Right cardiac atrium (tissue), 5 donors: ENCODE results near the gene TMEM50A. TPM values are rescaled to one million over a fixed set of nuclear protein-coding genes. Genes with fewer than 3 reads are reported as not detected.
"Not testable (repeated sequence)": the region's sequence is repeated elsewhere in the genome, so short reads cannot be mapped to it uniquely, and the experiment has no call there.

Experiments
- ATAC-seq, 2 donors: fragments of 200-7000 bp; cut with Tn5 transposase; one replicate each; pipeline versions ENCODE4 v1.8.0 to v1.9.1; 2020; ENCODE audit warnings: moderate library complexity in 2 of 2, mild to moderate bottlenecking in 1 of 2
- DNase-seq, 3 donors: peaks; one replicate each; pipeline ENCODE4 v3.0.0-alpha.2; 2020
- H3K27ac ChIP-seq: one replicate; pipeline ENCODE4 v1.5.1; 2013; ENCODE audit warnings: mild to moderate bottlenecking, low read length, control low read depth, moderate library complexity
- H3K27me3 ChIP-seq: one replicate; pipeline ENCODE4 v1.6.1; 2013; ENCODE audit not compliant: control insufficient read depth, insufficient read depth
- H3K4me1 ChIP-seq: one replicate; pipeline ENCODE4 v1.6.1; 2013; ENCODE audit warnings: low read length; ENCODE audit not compliant: control insufficient read depth, insufficient read depth
- H3K4me3 ChIP-seq: one replicate; pipeline ENCODE4 v1.5.1; 2013; ENCODE audit warnings: low read length, control low read depth
- H3K9me3 ChIP-seq: one replicate; pipeline ENCODE4 v1.6.1; 2013; ENCODE audit warnings: low read length; ENCODE audit not compliant: control insufficient read depth
- WGBS: extraction: QIAGEN DNeasy Blood & Tissue Kit; methylation state at CpG from one replicate; pipeline ENCODE4 v1.1.7; 2013; 5-methylcytosine and 5-hydroxymethylcytosine counted together
- intact Hi-C, 4 donors: fragments of 100-400 bp; cut with DNase I; formaldehyde crosslinking; loops; one replicate each; pipeline versions ENCODE4 v1.11.0 to v1.14.0; 2022 to 2023
- polyA plus RNA-seq: library from polyadenylated mRNA; stranded (reverse); fragments of 200-250 nt; gene quantifications from one replicate; pipeline ENCODE4 v1.2.3, GENCODE V29; 2013
- total RNA-seq, 4 donors: library from RNA; stranded (reverse); fragmentation: NEBNext Ultra II Directional; extraction: Animal tissue kit (Norgen Biotek cat#: 25700); gene quantifications; one replicate each; pipeline ENCODE4 v1.2.1, GENCODE V29; 2021
- donor health status: healthy with polysubstance abuse.
- donor health status: DM: no; HTN: yes; CAD: no.
- donor health status: DM: no; HTN: no; CAD: no.
- donor health status: DM: no; HTN: yes; CAD: no; lungs with severe emphysema.
- donor health status: DM: yes; HTN: yes; CAD: no.

Gene TMEM50A
- total and polyA plus RNA-seq, 5 donors = 83.9 to 120 (median 100) TPM

DNA sequence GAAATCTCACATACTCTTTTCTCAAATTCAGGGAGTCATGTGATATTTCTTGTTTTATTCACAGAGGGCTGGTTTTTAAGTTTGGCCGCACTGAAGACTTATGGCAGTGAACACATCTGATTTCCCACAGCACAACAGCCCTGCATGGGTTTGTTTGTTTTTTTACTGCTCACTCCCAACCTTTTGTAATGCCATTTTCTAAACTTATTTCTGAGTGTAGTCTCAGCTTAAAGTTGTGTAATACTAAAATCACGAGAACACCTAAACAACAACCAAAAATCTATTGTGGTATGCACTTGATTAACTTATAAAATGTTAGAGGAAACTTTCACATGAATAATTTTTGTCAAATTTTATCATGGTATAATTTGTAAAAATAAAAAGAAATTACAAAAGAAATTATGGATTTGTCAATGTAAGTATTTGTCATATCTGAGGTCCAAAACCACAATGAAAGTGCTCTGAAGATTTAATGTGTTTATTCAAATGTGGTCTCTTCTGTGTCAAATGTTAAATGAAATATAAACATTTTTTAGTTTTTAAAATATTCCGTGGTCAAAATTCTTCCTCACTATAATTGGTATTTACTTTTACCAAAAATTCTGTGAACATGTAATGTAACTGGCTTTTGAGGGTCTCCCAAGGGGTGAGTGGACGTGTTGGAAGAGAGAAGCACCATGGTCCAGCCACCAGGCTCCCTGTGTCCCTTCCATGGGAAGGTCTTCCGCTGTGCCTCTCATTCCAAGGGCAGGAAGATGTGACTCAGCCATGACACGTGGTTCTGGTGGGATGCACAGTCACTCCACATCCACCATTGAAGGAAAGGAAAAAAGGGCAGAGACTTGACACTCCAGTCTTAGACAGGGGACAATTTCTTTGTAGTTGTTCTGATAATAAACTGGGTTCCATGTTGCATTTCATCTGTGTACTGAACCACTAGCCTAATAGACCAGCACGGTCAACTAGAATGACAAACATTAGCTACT lies 22.8 kb downstream of the TMEM50A start:
- H3K4me3 ChIP-seq = no peak overlapping the region
- WGBS = 79% methylated on average over 7 of the region's 7 CpGs
- peak overlapping the region; percentile 36 for H3K27ac ChIP-seq
- DNase-seq (no peak), ATAC-seq (peak in 1 of 2 donors; percentile 61)
- H3K27me3 ChIP-seq = no peaks in the 10 kb centered on the region
- intact Hi-C loops = no loop called here
- no peaks in the 10 kb centered on the region for H3K9me3 ChIP-seq
- H3K4me1 ChIP-seq = peaks cover 2% of the 10 kb centered on the region

DNA sequence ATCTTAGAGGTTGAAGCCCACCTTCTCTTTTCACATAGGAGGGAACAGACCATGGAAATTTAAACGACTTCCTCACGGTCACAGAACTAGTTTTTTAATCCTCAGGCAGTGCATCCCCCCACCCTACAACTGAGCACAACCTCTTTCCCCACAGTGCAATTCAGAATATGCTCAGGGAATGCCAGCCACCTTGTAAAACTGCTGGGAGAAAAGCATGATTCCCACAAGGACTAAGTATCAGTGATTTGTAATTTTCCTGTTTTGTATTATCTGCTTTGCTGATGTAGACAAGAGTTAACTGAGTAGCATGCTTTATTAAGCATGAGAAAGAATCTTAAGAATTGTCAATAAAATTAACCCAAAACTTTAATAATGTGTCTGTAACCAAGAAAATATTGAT lies 23.8 kb downstream of the TMEM50A start:
- ATAC-seq = no peak
- no peaks in the 10 kb centered on the region for H3K9me3 ChIP-seq
- 55% methylated on average over 2 of the region's 2 CpGs for WGBS

DNA sequence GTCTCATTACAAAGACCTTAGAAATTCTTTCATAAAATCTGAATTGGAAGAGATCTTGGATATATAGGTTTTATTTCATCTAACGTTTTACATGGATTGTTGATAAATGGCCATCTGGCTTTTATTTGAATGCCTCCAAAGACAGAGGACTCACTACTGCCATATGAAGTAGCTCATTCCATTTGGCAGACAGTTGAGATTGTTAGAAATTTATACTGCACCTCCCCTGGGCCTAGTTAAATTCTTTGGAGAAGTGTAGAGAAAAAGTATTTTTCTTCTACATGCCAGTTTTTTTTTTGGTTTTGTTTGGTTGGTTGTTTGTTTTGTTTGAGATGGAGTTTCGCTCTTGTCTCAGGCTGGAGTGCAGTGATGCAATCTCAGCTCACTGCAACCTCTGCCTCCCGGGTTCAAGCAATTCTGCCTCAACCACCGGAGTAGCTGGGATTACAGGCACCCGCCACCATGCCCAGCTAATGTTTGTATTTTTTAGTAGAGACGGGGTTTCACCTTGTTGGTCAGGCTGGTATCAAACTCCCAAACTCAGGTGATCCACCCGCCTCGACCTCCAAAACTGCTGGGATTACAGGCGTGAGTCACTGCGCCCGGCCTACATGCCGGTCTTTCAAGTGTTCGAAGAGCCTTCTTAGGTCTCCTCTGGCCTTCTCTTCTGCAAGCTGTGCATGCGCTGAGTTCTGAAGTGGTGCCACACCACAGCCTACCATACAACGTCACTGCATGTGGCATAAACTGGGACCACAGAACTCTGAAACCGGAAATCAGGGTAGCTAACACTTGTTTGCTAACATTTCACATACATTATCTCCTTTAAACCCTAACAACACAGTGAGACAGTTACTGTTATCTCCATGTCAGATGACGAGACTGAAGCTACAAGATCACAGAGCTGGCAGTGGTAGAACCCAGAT lies 24.8 kb downstream of the TMEM50A start:
- H3K9me3 ChIP-seq, H3K27ac ChIP-seq, H3K4me3 ChIP-seq, H3K27me3 ChIP-seq, intact Hi-C loops, DNase-seq, H3K4me1 ChIP-seq: not testable (repeated sequence)
- WGBS = no CpG with 5 or more reads among the region's 17 CpGs
- peak in 1 of 2 donors; percentile 61 for ATAC-seq

More for the DNA sequence above, 23.8 kb downstream of the TMEM50A start:
- Histone ChIP-seq H3K27ac (peak overlapping the region; percentile 51), H3K4me1 (peaks cover 2% of the 10 kb centered on the region), H3K27me3 (no peaks in the 10 kb centered on the region), H3K4me3 (no peak overlapping the region)
- intact Hi-C loops = no loop called here
- no peak for DNase-seq

DNA sequence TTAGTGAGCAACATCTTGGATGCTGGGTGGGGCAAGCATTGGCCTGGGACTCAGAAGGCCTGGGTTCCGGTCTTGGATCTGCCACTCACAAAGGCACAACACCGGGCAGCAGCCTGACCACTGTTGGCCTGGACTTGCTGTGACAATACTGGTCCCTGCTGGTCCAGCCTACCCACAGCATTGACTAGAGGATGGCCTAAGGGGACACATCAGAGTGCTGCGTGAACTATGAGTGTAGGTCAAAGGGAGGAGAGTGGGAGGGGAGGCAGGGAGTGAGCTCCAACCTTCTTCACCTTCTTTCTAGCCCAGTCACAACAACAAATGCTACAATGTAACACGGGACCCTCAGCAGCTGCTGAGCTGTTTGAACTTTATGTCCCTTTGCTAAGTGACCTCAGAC lies 31.1 kb downstream of the TMEM50A start:
- no peak for DNase-seq
- H3K27me3 ChIP-seq = no peaks in the 10 kb centered on the region
- no peak overlapping the region for H3K27ac ChIP-seq
- intact Hi-C loops = no loop called here
- H3K9me3 ChIP-seq = no peaks in the 10 kb centered on the region
- no peaks in the 10 kb centered on the region for H3K4me1 ChIP-seq
- no peak overlapping the region for H3K4me3 ChIP-seq
- 86% methylated on average over 4 of the region's 4 CpGs for WGBS
- ATAC-seq = peak in 1 of 2 donors; percentile 34

DNA sequence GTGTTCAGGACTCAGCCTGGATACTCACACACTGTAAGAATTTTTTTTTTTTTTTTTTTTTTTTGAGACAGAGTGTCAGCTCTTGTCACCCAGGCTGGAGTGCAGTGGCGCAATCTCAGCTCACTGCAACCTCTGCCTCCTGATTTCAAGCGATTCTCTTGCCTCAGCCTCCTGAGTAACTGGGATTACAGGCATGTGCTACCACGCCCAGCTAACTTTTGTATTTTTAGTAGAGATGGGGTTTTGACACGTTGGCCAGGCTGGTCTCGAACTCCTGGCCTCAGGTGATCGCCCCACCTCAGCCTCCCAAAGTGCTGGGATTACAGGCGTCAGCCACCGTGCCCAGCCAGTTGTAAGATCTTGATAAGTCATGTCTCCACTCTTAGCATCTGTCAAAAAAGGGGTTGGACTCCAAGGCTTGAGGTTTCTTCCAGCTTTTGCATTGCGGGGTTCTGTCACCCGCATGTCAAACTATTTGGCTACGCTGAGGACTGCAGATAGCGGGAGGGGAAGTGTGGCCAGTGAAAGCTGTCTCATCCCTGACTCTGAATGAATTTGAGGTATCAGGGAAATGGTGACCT lies 31.6 kb downstream of the TMEM50A start:
- DNase-seq, H3K27ac ChIP-seq: not testable (repeated sequence)

DNA sequence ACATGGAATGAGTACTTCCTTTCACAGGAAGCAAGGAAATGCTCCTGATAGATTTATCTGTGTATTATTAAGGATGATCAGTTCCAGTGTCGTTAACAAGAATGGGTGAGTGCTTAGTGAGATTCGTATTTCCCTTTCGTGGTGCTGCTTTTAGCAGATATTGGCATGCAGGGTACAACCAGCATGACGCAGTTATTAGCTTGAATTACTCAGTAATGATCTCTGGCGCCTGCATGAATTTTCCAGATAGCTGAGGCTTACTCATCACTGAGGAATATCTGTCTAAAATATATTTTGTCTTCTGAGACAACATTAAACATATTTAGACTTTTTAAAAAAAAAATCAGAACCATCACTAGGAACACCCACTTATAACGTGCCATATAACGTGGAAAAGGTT lies 33.6 kb downstream of the TMEM50A start:
- H3K27me3 ChIP-seq, H3K4me3 ChIP-seq, intact Hi-C loops, H3K4me1 ChIP-seq, H3K27ac ChIP-seq, DNase-seq, H3K9me3 ChIP-seq: not testable (repeated sequence)
- WGBS = 51% methylated on average over 7 of the region's 7 CpGs
- peak; percentile 29 to 41 for ATAC-seq

More for the DNA sequence above, 31.6 kb downstream of the TMEM50A start:
- H3K9me3 ChIP-seq, intact Hi-C loops, H3K4me3 ChIP-seq, ATAC-seq, H3K4me1 ChIP-seq, H3K27me3 ChIP-seq: not testable (repeated sequence)
- WGBS = 85% methylated on average over 12 of the region's 12 CpGs

DNA sequence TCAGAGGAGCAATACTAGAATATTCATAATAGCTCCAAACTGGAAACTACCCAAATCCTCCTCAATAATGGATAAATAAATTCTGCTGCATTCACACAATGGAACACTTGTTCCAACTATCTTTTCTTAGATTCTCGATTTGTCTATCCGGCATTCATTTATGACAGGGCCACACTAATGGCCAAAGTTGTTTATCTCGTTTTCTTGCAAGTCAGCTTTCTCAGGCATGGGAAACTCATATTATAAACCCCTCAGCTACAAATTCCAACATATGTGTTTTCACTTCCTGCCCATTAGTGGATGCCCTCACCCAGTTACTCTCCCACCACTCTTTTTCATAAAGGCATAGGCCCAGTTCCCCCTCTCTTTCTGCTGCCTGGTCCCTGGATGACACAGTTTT lies 40.2 kb downstream of the TMEM50A start:
- 60% methylated on average over 3 of the region's 3 CpGs for WGBS
- H3K27me3 ChIP-seq, H3K27ac ChIP-seq, intact Hi-C loops, H3K9me3 ChIP-seq, DNase-seq, H3K4me1 ChIP-seq, ATAC-seq, H3K4me3 ChIP-seq: not testable (repeated sequence)

DNA sequence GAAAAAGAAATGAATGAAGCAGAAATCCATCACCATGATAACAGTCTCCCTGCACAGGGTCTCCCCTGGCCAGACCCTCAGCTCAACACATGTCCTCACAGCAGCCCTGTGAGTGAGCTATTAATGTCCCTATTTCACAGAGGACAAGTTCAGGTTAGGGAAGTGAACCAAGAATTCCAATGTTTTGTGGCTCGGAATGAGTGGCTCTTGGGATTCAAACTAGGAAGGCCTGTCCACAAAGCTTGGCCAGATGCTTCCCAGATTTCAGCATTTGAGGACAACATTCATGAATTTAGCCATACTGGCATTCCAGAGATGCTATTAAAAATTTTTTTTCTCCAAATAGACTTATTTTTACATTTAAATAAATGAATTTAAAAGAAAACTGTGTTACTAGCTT lies 44.4 kb downstream of the TMEM50A start:
- intact Hi-C loops, H3K9me3 ChIP-seq, DNase-seq, ATAC-seq, H3K4me3 ChIP-seq, H3K4me1 ChIP-seq, H3K27ac ChIP-seq, H3K27me3 ChIP-seq: not testable (repeated sequence)
- 64% methylated on average over 1 of the region's 1 CpG for WGBS

DNA sequence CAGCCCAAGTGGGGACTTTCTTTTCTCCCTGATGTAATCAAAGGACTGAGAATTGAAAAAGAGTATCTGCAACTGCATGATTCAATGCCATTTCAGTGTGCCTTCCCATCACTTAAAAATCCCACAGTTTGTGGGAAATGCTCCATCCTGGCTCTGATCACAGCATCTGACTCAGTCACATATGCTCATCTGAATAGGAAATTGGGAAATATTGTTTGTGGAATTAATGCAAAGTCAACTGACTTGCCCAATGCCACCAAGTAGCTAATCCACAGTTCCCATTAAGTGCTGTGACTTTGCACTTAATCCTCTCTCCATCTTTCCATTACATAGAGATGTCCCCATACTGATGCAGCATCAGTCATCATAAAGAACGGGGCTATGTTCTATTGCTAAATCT lies 45.0 kb downstream of the TMEM50A start:
- H3K4me1 ChIP-seq, H3K27ac ChIP-seq, H3K27me3 ChIP-seq, DNase-seq, H3K4me3 ChIP-seq, H3K9me3 ChIP-seq, ATAC-seq, intact Hi-C loops: not testable (repeated sequence)
- WGBS = 89% methylated on average over 1 of the region's 1 CpG

DNA sequence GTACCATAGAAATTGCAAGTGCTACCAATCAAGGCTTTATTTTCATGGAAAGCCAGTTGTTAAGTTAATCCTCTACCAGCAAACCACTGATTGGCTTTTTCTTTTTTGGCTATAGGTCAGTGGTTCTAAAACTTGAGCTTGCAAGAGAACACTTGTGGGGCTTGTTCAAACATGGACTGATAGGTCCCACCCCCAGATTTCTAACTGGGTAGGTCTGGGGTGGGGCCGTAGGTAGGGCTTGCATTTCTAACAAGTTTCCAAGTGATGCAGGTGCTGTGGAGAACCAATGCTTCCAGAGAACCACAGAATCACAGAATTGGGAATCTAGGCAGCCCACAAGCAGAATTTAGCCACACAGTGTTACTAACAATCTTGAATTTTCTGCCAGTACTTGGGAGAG lies 45.7 kb downstream of the TMEM50A start:
- H3K4me1 ChIP-seq, ATAC-seq, H3K27ac ChIP-seq, H3K27me3 ChIP-seq, H3K9me3 ChIP-seq, H3K4me3 ChIP-seq, DNase-seq, intact Hi-C loops: not testable (repeated sequence)
- no CpG with 5 or more reads among the region's 1 CpG for WGBS
